ENCODE data around the gene KCND3. TPM values are rescaled to one million over a fixed set of nuclear protein-coding genes. Genes with fewer than 3 reads are reported as not detected.

Gene KCND3
- total RNA-seq (0.33 and 0.35 TPM in 2 replicates), polyA plus RNA-seq (0.05 and 0.16 TPM in 2 replicates)

DNA sequence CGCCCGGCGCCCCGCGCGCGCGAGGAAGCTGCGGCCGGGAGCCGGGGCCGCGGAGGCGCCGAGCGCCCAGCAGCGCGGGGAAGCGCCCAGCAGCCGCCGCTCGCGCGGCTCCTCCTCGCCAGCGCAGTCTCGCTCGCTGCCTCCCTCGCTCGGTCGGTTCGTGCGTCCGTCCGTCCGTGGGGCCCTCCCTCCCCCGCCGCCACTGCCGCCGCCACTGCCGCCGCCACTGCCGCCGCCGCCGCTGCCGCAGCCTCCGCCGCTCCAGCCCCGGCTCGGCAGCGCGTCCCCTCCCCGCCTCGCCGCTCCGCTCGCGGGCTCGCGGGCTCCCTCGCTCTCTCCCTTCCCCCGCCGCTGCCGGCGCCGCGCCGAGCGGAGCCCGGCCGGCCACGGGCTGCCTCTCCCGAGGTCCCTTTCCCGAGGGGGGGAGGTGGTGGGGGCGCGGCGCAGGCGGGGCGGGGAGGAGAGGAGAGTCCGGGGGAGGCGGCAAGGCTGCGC is at the start of gene KCND3:
Gene KCND3, minus strand, starts transcription at position 138 of the 495 bp plus-strand sequence.
- Histone ChIP-seq H3K4me1 (ENCODE audit: low read depth) (no peaks in the 10 kb centered on the region), H3K36me3 (no peaks in the 10 kb centered on the region), H3K27ac (no peak within 1 kb of the TSS), H3K4me3 (peak within 1 kb of the TSS; percentile 66), H3K9me3 (ENCODE audit: low read depth) (no peaks in the 10 kb centered on the region), H3K27me3 (peaks cover 96% of the 10 kb centered on the region)
- peak; percentile 40 to 66 for DNase-seq (ENCODE audit: low read depth in 1 of 2, low spot score in 1 of 2)
- TF ChIP-seq, protein P1, sequence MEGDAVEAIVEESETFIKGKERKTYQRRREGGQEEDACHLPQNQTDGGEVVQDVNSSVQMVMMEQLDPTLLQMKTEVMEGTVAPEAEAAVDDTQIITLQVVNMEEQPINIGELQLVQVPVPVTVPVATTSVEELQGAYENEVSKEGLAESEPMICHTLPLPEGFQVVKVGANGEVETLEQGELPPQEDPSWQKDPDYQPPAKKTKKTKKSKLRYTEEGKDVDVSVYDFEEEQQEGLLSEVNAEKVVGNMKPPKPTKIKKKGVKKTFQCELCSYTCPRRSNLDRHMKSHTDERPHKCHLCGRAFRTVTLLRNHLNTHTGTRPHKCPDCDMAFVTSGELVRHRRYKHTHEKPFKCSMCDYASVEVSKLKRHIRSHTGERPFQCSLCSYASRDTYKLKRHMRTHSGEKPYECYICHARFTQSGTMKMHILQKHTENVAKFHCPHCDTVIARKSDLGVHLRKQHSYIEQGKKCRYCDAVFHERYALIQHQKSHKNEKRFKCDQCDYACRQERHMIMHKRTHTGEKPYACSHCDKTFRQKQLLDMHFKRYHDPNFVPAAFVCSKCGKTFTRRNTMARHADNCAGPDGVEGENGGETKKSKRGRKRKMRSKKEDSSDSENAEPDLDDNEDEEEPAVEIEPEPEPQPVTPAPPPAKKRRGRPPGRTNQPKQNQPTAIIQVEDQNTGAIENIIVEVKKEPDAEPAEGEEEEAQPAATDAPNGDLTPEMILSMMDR (IDR thresholded peaks at IDR 0.05; ENCODE audit: low read depth, low read length), result no peak

- Histone ChIP-seq H3K27ac (no peak overlapping the region), H3K27me3 (no peaks in the 10 kb centered on the region), H3K36me3 (no peaks in the 10 kb centered on the region), H3K4me3 (no peak overlapping the region), H3K9me3 (ENCODE audit: low read depth) (no peaks in the 10 kb centered on the region), H3K4me1 (ENCODE audit: low read depth) (no peaks in the 10 kb centered on the region)
- no peak for DNase-seq (ENCODE audit: low read depth in 1 of 2, low spot score in 1 of 2)
- TF ChIP-seq, protein P1 (IDR thresholded peaks at IDR 0.05; ENCODE audit: low read depth, low read length), result no peak
Observed at GRCh38 chr1:112034277-112034676, 44.8 kb upstream of the KCND3 start.

DNA sequence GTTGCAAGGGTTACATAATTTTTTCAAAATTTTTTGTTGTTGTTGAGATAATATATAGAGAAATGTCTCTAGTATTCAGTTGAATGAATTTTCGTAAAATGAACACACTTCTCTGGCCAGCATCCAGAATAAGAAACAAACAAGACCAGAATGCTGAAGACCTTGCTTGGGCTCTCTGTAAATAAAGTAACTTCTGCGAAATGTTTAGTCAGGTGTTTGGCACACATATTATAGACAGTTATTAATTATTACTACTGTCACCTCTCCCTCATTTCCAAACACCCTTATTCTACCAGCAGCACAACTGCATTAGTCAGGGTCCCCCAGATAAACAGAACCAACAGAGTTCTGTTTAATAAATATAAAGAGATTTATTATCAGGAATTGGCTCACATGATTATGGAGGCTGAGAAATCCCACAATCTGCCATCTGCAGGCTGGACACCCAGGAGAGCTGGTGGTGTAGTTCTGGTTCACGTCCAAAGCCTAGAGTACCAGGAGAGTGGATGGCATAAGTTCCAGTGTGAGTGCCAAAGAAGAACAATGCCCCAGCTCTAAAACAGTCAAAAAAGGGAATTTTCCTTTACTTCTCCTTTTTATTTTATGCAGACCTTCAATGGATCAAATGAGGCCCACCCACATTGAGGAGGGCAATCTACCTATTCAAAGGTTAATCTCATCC is 44.1 kb upstream of the KCND3 start:
- Histone ChIP-seq H3K9me3 (ENCODE audit: low read depth) (no peaks in the 10 kb centered on the region), H3K4me1 (ENCODE audit: low read depth) (no peaks in the 10 kb centered on the region), H3K27ac (no peak overlapping the region), H3K27me3 (no peaks in the 10 kb centered on the region), H3K36me3 (no peaks in the 10 kb centered on the region), H3K4me3 (no peak overlapping the region)
- no peak for DNase-seq (ENCODE audit: low read depth in 1 of 2, low spot score in 1 of 2)
- TF ChIP-seq, protein P1 (IDR thresholded peaks at IDR 0.05; ENCODE audit: low read depth, low read length), result no peak

- H3K36me3 ChIP-seq, result no peaks in the 10 kb centered on the region
- no peaks in the 10 kb centered on the region for H3K9me3 ChIP-seq (ENCODE audit: low read depth)
- TF ChIP-seq, protein P1 (IDR thresholded peaks at IDR 0.05; ENCODE audit: low read depth, low read length), result no peak
- DNase-seq (ENCODE audit: low read depth in 1 of 2, low spot score in 1 of 2), result no peak
- no peaks in the 10 kb centered on the region for H3K4me1 ChIP-seq (ENCODE audit: low read depth)
- no peak overlapping the region for H3K4me3 ChIP-seq
- H3K27ac ChIP-seq, result no peak overlapping the region
- H3K27me3 ChIP-seq, result peaks cover 22% of the 10 kb centered on the region
Observed at GRCh38 chr1:112030157-112030556, 40.7 kb upstream of the KCND3 start.

GRCh38 chr1:112027696-112028095 is 38.2 kb upstream of the KCND3 start:
- H3K27me3 ChIP-seq, result peaks cover 27% of the 10 kb centered on the region
- H3K9me3 ChIP-seq (ENCODE audit: low read depth), result no peaks in the 10 kb centered on the region
- no peaks in the 10 kb centered on the region for H3K4me1 ChIP-seq (ENCODE audit: low read depth)
- H3K36me3 ChIP-seq, result no peaks in the 10 kb centered on the region
- H3K4me3 ChIP-seq, result no peak overlapping the region
- H3K27ac ChIP-seq, result no peak overlapping the region
- TF ChIP-seq, protein P1 (IDR thresholded peaks at IDR 0.05; ENCODE audit: low read depth, low read length), result no peak
- no peak for DNase-seq (ENCODE audit: low read depth in 1 of 2, low spot score in 1 of 2)

All from cardiac muscle cell (in vitro differentiated cells and primary cell).